Common myeloid progenitor, CD34-positive (primary cell): ENCODE measurements around the gene KRT6C.
"Not testable (repeated sequence)": the region's sequence is repeated elsewhere in the genome, so short reads cannot be mapped to it uniquely, and the experiment has no call there.

ENCODE experiments used
- CTCF ChIA-PET: fragments of 350-600 bp; sonication (Branson Sonifier 250); formaldehyde crosslinking; loops from one replicate; lab custom pipeline; 2021; ENCODE audit warnings: antibody characterized with exemption; lab: Charles Lee
- POLR2A ChIA-PET: fragments of 350-600 bp; sonication (Branson Sonifier 250); formaldehyde crosslinking; loops from one replicate; lab custom pipeline; 2021; ENCODE audit warnings: antibody characterized with exemption; lab: Charles Lee
- DNase-seq, 3 donors: peaks; one replicate each; pipeline versions ENCODE4 v3.0.0 to v3.0.0-alpha.2; 2013
- H3K27ac ChIP-seq, 2 experiments: 1 replicate in 1 of 2; 2 replicates in 1 of 2; pipeline ENCODE4 v1.7.0; 2013; ENCODE audit warnings: inconsistent platforms in 2 of 2, low read length in 2 of 2, mild to moderate bottlenecking in 2 of 2, low read depth in 1 of 2, moderate library complexity in 1 of 2; ENCODE audit not compliant: severe bottlenecking in 2 of 2, insufficient read depth in 1 of 2, poor library complexity in 1 of 2
- H3K27me3 ChIP-seq, 5 experiments: replicated peaks in 2 of 5; 1 replicate in 3 of 5; 2 replicates in 2 of 5; pipeline versions ENCODE4 v1.6.1 to v1.7.0; 2013; ENCODE audit warnings: low read length in 4 of 5, mild to moderate bottlenecking in 2 of 5, moderate library complexity in 2 of 5, inconsistent platforms in 1 of 5; ENCODE audit not compliant: insufficient read depth in 5 of 5, control insufficient read depth in 4 of 5
- H3K36me3 ChIP-seq, 4 experiments: 1 replicate in 2 of 4; 2 replicates in 2 of 4; pipeline versions ENCODE4 v1.6.1 to v1.7.0; 2013; ENCODE audit warnings: low read length in 3 of 4, control low read depth in 1 of 4, mild to moderate bottlenecking in 1 of 4; ENCODE audit not compliant: control insufficient read depth in 4 of 4, insufficient read depth in 4 of 4
- H3K4me1 ChIP-seq, 4 experiments: 1 replicate in 3 of 4; 2 replicates in 1 of 4; pipeline versions ENCODE4 v1.6.1 to v1.7.1; 2013; ENCODE audit warnings: low read length in 3 of 4, mild to moderate bottlenecking in 3 of 4, control low read depth in 1 of 4, inconsistent platforms in 1 of 4, moderate library complexity in 1 of 4; ENCODE audit not compliant: control insufficient read depth in 4 of 4, insufficient read depth in 4 of 4; ENCODE audit errors: control extremely low read depth in 1 of 4
- H3K4me3 ChIP-seq, 7 experiments: 1 replicate in 4 of 7; 2 replicates in 3 of 7; pipeline versions ENCODE4 v1.5.1 to v1.7.0; 2013; ENCODE audit warnings: mild to moderate bottlenecking in 7 of 7, low read length in 6 of 7, moderate library complexity in 6 of 7, inconsistent platforms in 2 of 7, low read depth in 2 of 7, control low read depth in 1 of 7; ENCODE audit not compliant: insufficient read depth in 4 of 7, control insufficient read depth in 1 of 7; ENCODE audit errors: extremely low read depth in 1 of 7
- H3K9me3 ChIP-seq, 5 experiments: 1 replicate in 4 of 5; 2 replicates in 1 of 5; pipeline versions ENCODE4 v1.6.1 to v1.7.1; 2013; ENCODE audit warnings: low read length in 4 of 5, mild to moderate bottlenecking in 2 of 5, inconsistent platforms in 1 of 5, low read depth in 1 of 5, moderate library complexity in 1 of 5; ENCODE audit not compliant: control insufficient read depth in 4 of 5, insufficient read depth in 2 of 5; ENCODE audit errors: control extremely low read depth in 1 of 5
- WGBS: methylation state at CpG from one replicate; pipeline ENCODE4 v1.1.5; 2013; ENCODE audit not compliant: insufficient coverage; 5-methylcytosine and 5-hydroxymethylcytosine counted together

The KRT6C gene

GRCh38 chr12:52461693-52462092, 11.9 kb downstream of the KRT6C start:
- Histone ChIP-seq H3K4me1 (no peaks in the 10 kb centered on the region), H3K4me3 (no peak overlapping the region), H3K9me3 (no peaks in the 10 kb centered on the region), H3K27ac (no peak overlapping the region), H3K36me3 (no peaks in the 10 kb centered on the region), H3K27me3 (peaks cover 0 to 7% (median 0%) of the 10 kb centered on the region in 5 experiments)
- no peak for DNase-seq
- ChIA-PET POLR2A (no interaction called here), CTCF (no interaction called here)
- WGBS, result 71% methylated on average over 4 of the region's 5 CpGs

GRCh38 chr12:52458861-52459260, 14.7 kb downstream of the KRT6C start:
- ChIA-PET POLR2A (no interaction called here), CTCF (interaction anchor here (0.6 to 1.1 kb wide), 2 partner anchors 17 to 91 kb away, joined by 3 read pairs; no protein-coding TSS in a partner anchor)
- peaks cover 0 to 6% (median 0%) of the 10 kb centered on the region in 5 experiments for H3K27me3 ChIP-seq
- no peak for DNase-seq
- H3K36me3 ChIP-seq, result no peaks in the 10 kb centered on the region
- WGBS, result 83% methylated on average over 3 of the region's 5 CpGs
- no peak overlapping the region for H3K27ac ChIP-seq
- H3K4me3 ChIP-seq, result no peak overlapping the region
- H3K4me1 ChIP-seq, result no peaks in the 10 kb centered on the region
- no peaks in the 10 kb centered on the region for H3K9me3 ChIP-seq

GRCh38 chr12:52455821-52456220, 17.8 kb downstream of the KRT6C start:
- CTCF ChIA-PET, result no interaction called here
- no peak for DNase-seq

GRCh38 chr12:52454411-52455201, 19.0 kb downstream of the KRT6C start:
- Histone ChIP-seq H3K36me3 (no peaks in the 10 kb centered on the region), H3K27me3 (peaks cover 0 to 4% (median 3%) of the 10 kb centered on the region in 5 experiments), H3K4me1 (no peaks in the 10 kb centered on the region), H3K4me3 (no peak overlapping the region), H3K27ac (no peak overlapping the region), H3K9me3 (no peaks in the 10 kb centered on the region)
- POLR2A ChIA-PET, result no interaction called here
- WGBS, result 100% methylated on average over 1 of the region's 3 CpGs
- CTCF ChIA-PET, result no interaction called here
- DNase-seq, result no peak

More at GRCh38 chr12:52455821-52456220, 17.8 kb downstream of the KRT6C start:
- Histone ChIP-seq H3K4me1 (no peaks in the 10 kb centered on the region), H3K27me3 (peaks cover 0 to 4% (median 0%) of the 10 kb centered on the region in 5 experiments), H3K9me3 (no peaks in the 10 kb centered on the region), H3K36me3 (no peaks in the 10 kb centered on the region), H3K4me3 (no peak overlapping the region), H3K27ac (no peak overlapping the region)
- POLR2A ChIA-PET, result no interaction called here
- no CpG with 5 or more reads among the region's 1 CpG for WGBS

GRCh38 chr12:52452101-52452500, 21.5 kb downstream of the KRT6C start, which contains the start of gene KRT6B:
TSS of gene KRT6B (minus strand) at chr12:52452146. CDS start at chr12:52452078, 68 bp downstream.
- ChIA-PET CTCF (no interaction called here), POLR2A (no interaction called here)
- WGBS, result 98% methylated on average over 6 of the region's 6 CpGs
- Histone ChIP-seq H3K4me1 (no peaks in the 10 kb centered on the region), H3K4me3 (no peak within 1 kb of the TSS), H3K27me3 (peaks cover 0 to 4% (median 3%) of the 10 kb centered on the region in 5 experiments), H3K36me3 (no peaks in the 10 kb centered on the region), H3K9me3 (no peaks in the 10 kb centered on the region), H3K27ac (no peak within 1 kb of the TSS)
- DNase-seq, result no peak

GRCh38 chr12:52448228-52448627, 25.4 kb downstream of the KRT6C start:
- H3K4me3 ChIP-seq, result no peak overlapping the region
- H3K27me3 ChIP-seq, result peaks cover 0 to 4% (median 3%) of the 10 kb centered on the region in 5 experiments
- CTCF ChIA-PET, result no interaction called here
- DNase-seq, result no peak
- no peaks in the 10 kb centered on the region for H3K9me3 ChIP-seq
- no peak overlapping the region for H3K27ac ChIP-seq
- H3K4me1 ChIP-seq, result peaks cover 0 to 3% (median 2%) of the 10 kb centered on the region in 4 experiments
- POLR2A ChIA-PET, result no interaction called here
- no peaks in the 10 kb centered on the region for H3K36me3 ChIP-seq
- WGBS, result 38% methylated on average over 3 of the region's 3 CpGs

GRCh38 chr12:52447196-52447595, 26.4 kb downstream of the KRT6C start:
- H3K36me3 ChIP-seq, H3K4me1 ChIP-seq, DNase-seq, H3K9me3 ChIP-seq, CTCF ChIA-PET, POLR2A ChIA-PET, H3K27ac ChIP-seq, H3K4me3 ChIP-seq: not testable (repeated sequence)
- WGBS, result 96% methylated on average over 7 of the region's 11 CpGs
- H3K27me3 ChIP-seq, result peaks cover 2 to 14% (median 7%) of the 10 kb centered on the region in 5 experiments
